ENCODE data around the gene MBD3L5.

- no peak for TF ChIP-seq EZH2 (IDR thresholded peaks at IDR 0.05; ENCODE audit: borderline replicate concordance, low read length)
- no peak for TF ChIP-seq CTCF (conservative IDR thresholded peaks at IDR 0.05 in 1 of 2, IDR thresholded peaks at IDR 0.05 in 1 of 2; ENCODE audit: extremely low read depth in 1 of 2, insufficient read depth in 1 of 2, low read depth in 1 of 2, low read length in 2 of 2)
Measured at GRCh38 chr19:7063339-7063738, 33.0 kb downstream of the MBD3L5 start.

Measured in mammary epithelial cell (primary cell).